Loucy (cell line): ENCODE data around the gene TMEM86A.

ENCODE experiments used
- H2AFZ ChIP-seq: fragments of 200-600 bp; sonication (generic); 2 replicates; pipeline ENCODE4 v1.6.0; 2016; ENCODE audit warnings: antibody characterized with exemption, mild to moderate bottlenecking, low read length, moderate library complexity
- H3F3A ChIP-seq: fragments of 200-600 bp; 2 replicates; pipeline ENCODE4 v1.6.0; 2016; ENCODE audit warnings: antibody characterized with exemption, low read depth, mild to moderate bottlenecking
- H3K27me3 ChIP-seq: fragments of 200-600 bp; sonication (generic); 2 replicates; pipeline ENCODE4 v1.6.1; 2014; ENCODE audit warnings: low read length, mild to moderate bottlenecking; ENCODE audit not compliant: insufficient read depth, poor library complexity, severe bottlenecking
- H3K36me3 ChIP-seq: fragments of 200-600 bp; sonication (generic); 2 replicates; pipeline ENCODE4 v1.6.1; 2016; ENCODE audit warnings: low read length; ENCODE audit not compliant: insufficient read depth
- H3K4me1 ChIP-seq: fragments of 200-600 bp; sonication (generic); 2 replicates; pipeline ENCODE4 v1.5.1; 2014; ENCODE audit warnings: low read length, mild to moderate bottlenecking; ENCODE audit not compliant: insufficient read depth, poor library complexity, severe bottlenecking
- H3K4me2 ChIP-seq: fragments of 200-600 bp; sonication (generic); 2 replicates; pipeline ENCODE4 v1.6.0; 2014; ENCODE audit warnings: antibody characterized with exemption, low read length, low read depth, mild to moderate bottlenecking; ENCODE audit not compliant: poor library complexity, severe bottlenecking
- H3K4me3 ChIP-seq: fragments of 200-600 bp; sonication (generic); 2 replicates; pipeline ENCODE4 v1.5.1; 2014; ENCODE audit warnings: low read length, mild to moderate bottlenecking, mixed read lengths; ENCODE audit not compliant: poor library complexity, severe bottlenecking
- H3K79me2 ChIP-seq: fragments of 200-600 bp; sonication (generic); 2 replicates; pipeline ENCODE4 v1.6.1; 2014; ENCODE audit warnings: low read length; ENCODE audit not compliant: insufficient read depth
- H3K9ac ChIP-seq: fragments of 200-600 bp; sonication (generic); 2 replicates; pipeline ENCODE4 v1.6.0; 2014; ENCODE audit warnings: mild to moderate bottlenecking, low read depth, low read length, moderate library complexity; ENCODE audit not compliant: poor library complexity, severe bottlenecking
- H3K9me2 ChIP-seq: fragments of 200-600 bp; sonication (generic); replicated peaks from 2 replicates; pipeline ENCODE4 v1.6.1; 2016; ENCODE audit warnings: low read depth, low read length, mixed read lengths
- H3K9me3 ChIP-seq: fragments of 200-600 bp; sonication (generic); 2 replicates; pipeline ENCODE4 v1.6.1; 2014; ENCODE audit warnings: mild to moderate bottlenecking, antibody characterized with exemption, low read length, low read depth; ENCODE audit not compliant: insufficient read depth
- H4K20me1 ChIP-seq: fragments of 200-600 bp; sonication (generic); 2 replicates; pipeline ENCODE4 v1.6.0; 2014; ENCODE audit warnings: antibody characterized with exemption, low read length, mild to moderate bottlenecking; ENCODE audit not compliant: insufficient read depth, poor library complexity, severe bottlenecking
- CTCF ChIP-seq: fragments of 200-600 bp; sonication (generic); conservative IDR thresholded peaks from 2 replicates; pipeline ENCODE4 v1.5.1; 2014; ENCODE audit warnings: mild to moderate bottlenecking, antibody characterized with exemption, low read length
- EZH2phosphoT487 ChIP-seq: fragments of 200-600 bp; IDR thresholded peaks from 2 replicates; pipeline ENCODE4 v1.6.1; 2018; ENCODE audit warnings: antibody characterized with exemption, mild to moderate bottlenecking, moderate library complexity, borderline replicate concordance

TMEM86A gene

DNA sequence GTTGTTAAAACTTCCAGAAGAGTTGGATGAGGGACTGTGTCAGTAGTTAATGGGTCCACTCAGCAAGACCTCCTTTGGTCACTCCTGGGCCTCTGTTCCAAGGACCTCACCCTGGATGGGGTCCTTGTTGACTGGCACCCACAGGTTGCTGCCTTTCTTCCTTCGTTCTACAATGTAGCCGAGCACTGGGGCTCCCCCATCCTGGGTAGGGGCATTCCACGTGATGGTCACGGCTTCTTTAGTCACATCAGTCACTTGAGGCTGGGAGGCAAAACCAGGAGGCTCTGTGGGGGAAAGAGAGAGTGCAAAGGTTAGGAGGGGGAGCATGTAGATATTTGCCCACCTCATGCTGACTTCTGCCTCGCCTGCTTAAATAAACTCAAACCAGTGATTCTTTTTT lies 12.0 kb downstream of the TMEM86A start:
- Histone ChIP-seq H2AFZ (no peak overlapping the region), H3K36me3 (no peaks in the 10 kb centered on the region), H3K9me3 (no peaks in the 10 kb centered on the region), H3K27me3 (peaks cover 30% of the 10 kb centered on the region), H3F3A (no peaks in the 10 kb centered on the region), H3K9me2 (no peaks in the 10 kb centered on the region), H3K9ac (no peak overlapping the region), H4K20me1 (no peaks in the 10 kb centered on the region), H3K79me2 (no peaks in the 10 kb centered on the region), H3K4me3 (no peak overlapping the region), H3K4me2 (no peak overlapping the region), H3K4me1 (no peaks in the 10 kb centered on the region)
- no peak for TF ChIP-seq EZH2phosphoT487
- TF ChIP-seq CTCF = no peak

DNA sequence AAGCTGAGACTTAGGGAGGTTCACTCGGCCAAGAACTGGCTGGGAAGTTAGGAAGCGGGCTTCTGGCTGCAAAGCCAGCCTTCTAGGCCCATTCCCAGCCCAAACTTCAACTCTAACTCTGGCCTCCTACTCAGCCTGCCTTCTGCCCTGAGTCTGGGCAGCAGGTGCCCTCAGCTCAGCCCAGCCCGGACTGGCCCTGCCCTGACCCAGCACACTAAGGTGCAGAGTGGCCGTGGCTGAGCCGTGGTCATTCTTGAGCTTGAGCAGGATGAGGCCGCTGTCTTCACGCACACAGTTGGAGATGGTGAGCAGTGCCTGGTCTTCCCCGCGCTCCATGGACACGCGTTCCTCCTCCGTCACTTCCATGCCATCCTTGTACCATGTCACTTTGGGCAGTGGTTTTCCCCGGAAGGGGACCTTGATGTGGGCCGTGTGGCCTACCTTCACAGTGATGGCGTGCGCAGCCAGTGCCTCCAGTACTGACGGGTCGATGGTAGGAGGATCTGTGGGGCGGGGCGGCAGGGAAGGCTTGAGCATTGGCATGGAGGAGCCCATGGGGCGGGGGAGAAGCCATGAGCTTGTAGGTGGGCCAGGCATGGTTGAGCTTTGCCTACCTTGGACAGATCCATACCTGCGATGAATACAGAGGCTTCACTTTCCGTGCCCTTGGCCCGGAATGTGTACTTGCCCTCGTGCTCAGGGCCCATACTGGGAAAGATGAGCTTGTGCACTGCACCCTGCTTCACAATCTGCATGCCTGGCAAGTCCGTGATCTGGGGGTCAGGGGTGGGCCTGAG lies 15.3 kb downstream of the TMEM86A start:
- no peaks in the 10 kb centered on the region for H3K9me3 ChIP-seq
- no peaks in the 10 kb centered on the region for H4K20me1 ChIP-seq
- H3K79me2 ChIP-seq = no peaks in the 10 kb centered on the region
- H3K27me3 ChIP-seq = peaks cover 13% of the 10 kb centered on the region
- no peaks in the 10 kb centered on the region for H3K36me3 ChIP-seq
- no peak overlapping the region for H2AFZ ChIP-seq
- no peak overlapping the region for H3K4me2 ChIP-seq
- H3K9ac ChIP-seq = no peak overlapping the region
- H3K4me3 ChIP-seq = no peak overlapping the region
- no peaks in the 10 kb centered on the region for H3F3A ChIP-seq
- TF ChIP-seq EZH2phosphoT487 (no peak), CTCF (no peak)
- H3K9me2 ChIP-seq = no peaks in the 10 kb centered on the region
- H3K4me1 ChIP-seq = no peaks in the 10 kb centered on the region

- no peaks in the 10 kb centered on the region for H3K4me1 ChIP-seq
- TF ChIP-seq EZH2phosphoT487 (no peak), CTCF (no peak)
- H3K27me3 ChIP-seq = peaks cover 12% of the 10 kb centered on the region
- no peak overlapping the region for H3K9ac ChIP-seq
- no peaks in the 10 kb centered on the region for H3K9me2 ChIP-seq
- no peak overlapping the region for H3K4me2 ChIP-seq
- H3K79me2 ChIP-seq = no peaks in the 10 kb centered on the region
- H3K36me3 ChIP-seq = no peaks in the 10 kb centered on the region
- no peaks in the 10 kb centered on the region for H3K9me3 ChIP-seq
- H3F3A ChIP-seq = no peaks in the 10 kb centered on the region
- H2AFZ ChIP-seq = no peak overlapping the region
- H4K20me1 ChIP-seq = no peaks in the 10 kb centered on the region
- no peak overlapping the region for H3K4me3 ChIP-seq
Observed at GRCh38 chr11:18714443-18714780, 15.8 kb downstream of the TMEM86A start.
